Stomach smooth muscle (tissue), 2 donors: ENCODE results near the gene KDELR3.

Source experiments
- H3K27ac ChIP-seq: one replicate; pipeline ENCODE4 v1.7.0; 2013; ENCODE audit warnings: mild to moderate bottlenecking, low read length, inconsistent platforms
- H3K27me3 ChIP-seq, 2 donors: one replicate each; pipeline ENCODE4 v1.7.0; 2013; ENCODE audit warnings: low read length in 2 of 2; ENCODE audit not compliant: insufficient read depth in 2 of 2, control insufficient read depth in 1 of 2
- H3K36me3 ChIP-seq, 2 donors: one replicate each; pipeline ENCODE4 v1.7.0; 2013; ENCODE audit warnings: low read length in 2 of 2; ENCODE audit not compliant: control insufficient read depth in 2 of 2, insufficient read depth in 2 of 2
- H3K4me1 ChIP-seq: one replicate; pipeline ENCODE4 v1.7.0; 2013; ENCODE audit warnings: low read length; ENCODE audit not compliant: control insufficient read depth, insufficient read depth
- H3K4me3 ChIP-seq, 2 donors: one replicate each; pipeline ENCODE4 v1.7.0; 2013; ENCODE audit warnings: low read length in 2 of 2
- H3K9ac ChIP-seq, 2 donors: one replicate each; pipeline ENCODE4 v1.7.0; 2013; ENCODE audit warnings: low read length in 2 of 2, mild to moderate bottlenecking in 1 of 2
- H3K9me3 ChIP-seq, 2 donors: one replicate each; pipeline ENCODE4 v1.7.0; 2013; ENCODE audit warnings: low read length in 2 of 2; ENCODE audit not compliant: control insufficient read depth in 2 of 2
- donor health status: healthy.
- donor health status: Pancreatic carcinoma.

KDELR3 gene

GRCh38 chr22:38451404-38451803 lies 16.5 kb upstream of the KDELR3 start:
- Histone ChIP-seq H3K27me3 (peaks cover 35 to 53% of the 10 kb centered on the region in 2 donors), H3K4me1 (peaks cover 22% of the 10 kb centered on the region), H3K27ac (no peak overlapping the region), H3K36me3 (no peaks in the 10 kb centered on the region), H3K9ac (no peak overlapping the region), H3K4me3 (no peak overlapping the region), H3K9me3 (no peaks in the 10 kb centered on the region)

GRCh38 chr22:38451864-38452263 lies 16.0 kb upstream of the KDELR3 start:
- Histone ChIP-seq H3K27ac (no peak overlapping the region), H3K9ac (no peak overlapping the region), H3K27me3 (peaks cover 35 to 56% of the 10 kb centered on the region in 2 donors), H3K4me3 (no peak overlapping the region), H3K4me1 (peaks cover 22% of the 10 kb centered on the region), H3K9me3 (no peaks in the 10 kb centered on the region), H3K36me3 (no peaks in the 10 kb centered on the region)

DNA sequence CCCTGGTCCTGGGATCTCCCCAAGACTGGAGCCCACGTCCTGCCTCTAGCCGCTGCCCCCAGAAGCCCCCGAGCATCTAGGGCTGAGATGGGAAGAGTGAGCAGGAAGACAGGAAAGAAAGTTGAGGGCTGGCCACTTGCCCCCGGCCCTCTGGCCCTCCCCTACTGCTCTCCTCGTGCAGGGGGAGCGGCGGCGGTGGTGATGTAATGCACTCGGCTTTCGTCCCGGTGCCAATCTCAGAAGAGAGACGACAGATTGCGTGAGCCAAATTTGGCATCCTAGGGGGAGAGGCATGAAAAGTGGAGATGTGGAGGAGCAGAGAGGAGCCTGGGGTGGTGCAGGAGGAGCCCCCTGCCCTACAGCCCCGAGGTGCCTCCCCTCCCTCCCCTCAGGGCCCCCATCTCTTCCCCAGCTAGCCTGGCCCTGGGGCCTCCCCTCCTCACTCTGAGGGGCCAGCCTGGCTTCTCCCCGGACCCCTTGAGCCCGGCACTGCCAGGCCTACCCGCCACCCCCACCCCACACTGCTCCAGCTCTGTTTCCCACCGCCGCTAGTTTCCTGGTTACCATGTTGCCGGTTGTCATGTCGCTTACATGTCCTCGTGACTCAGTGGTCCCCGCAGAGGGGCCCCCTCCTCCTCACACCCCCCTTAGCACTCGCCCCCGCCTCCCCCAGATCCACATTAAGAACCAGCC lies 15.4 kb upstream of the KDELR3 start:
- no peak overlapping the region for H3K9ac ChIP-seq
- H3K4me1 ChIP-seq, result peaks cover 22% of the 10 kb centered on the region
- H3K27ac ChIP-seq, result no peak overlapping the region
- H3K9me3 ChIP-seq, result no peaks in the 10 kb centered on the region
- peaks cover 35 to 61% of the 10 kb centered on the region in 2 donors for H3K27me3 ChIP-seq
- no peak overlapping the region for H3K4me3 ChIP-seq
- H3K36me3 ChIP-seq, result no peaks in the 10 kb centered on the region

GRCh38 chr22:38453066-38453672 lies 14.7 kb upstream of the KDELR3 start:
- no peak overlapping the region for H3K9ac ChIP-seq
- H3K4me3 ChIP-seq, result no peak overlapping the region
- no peaks in the 10 kb centered on the region for H3K9me3 ChIP-seq
- H3K4me1 ChIP-seq, result peaks cover 22% of the 10 kb centered on the region
- H3K36me3 ChIP-seq, result no peaks in the 10 kb centered on the region
- H3K27me3 ChIP-seq, result peaks cover 35 to 62% of the 10 kb centered on the region in 2 donors
- H3K27ac ChIP-seq, result no peak overlapping the region

GRCh38 chr22:38453996-38454352 lies 13.9 kb upstream of the KDELR3 start:
- H3K27ac ChIP-seq, result no peak overlapping the region
- no peaks in the 10 kb centered on the region for H3K36me3 ChIP-seq
- H3K4me1 ChIP-seq, result peaks cover 22% of the 10 kb centered on the region
- peaks cover 35 to 65% of the 10 kb centered on the region in 2 donors for H3K27me3 ChIP-seq
- H3K9ac ChIP-seq, result no peak overlapping the region
- no peak overlapping the region for H3K4me3 ChIP-seq
- H3K9me3 ChIP-seq, result no peaks in the 10 kb centered on the region

DNA sequence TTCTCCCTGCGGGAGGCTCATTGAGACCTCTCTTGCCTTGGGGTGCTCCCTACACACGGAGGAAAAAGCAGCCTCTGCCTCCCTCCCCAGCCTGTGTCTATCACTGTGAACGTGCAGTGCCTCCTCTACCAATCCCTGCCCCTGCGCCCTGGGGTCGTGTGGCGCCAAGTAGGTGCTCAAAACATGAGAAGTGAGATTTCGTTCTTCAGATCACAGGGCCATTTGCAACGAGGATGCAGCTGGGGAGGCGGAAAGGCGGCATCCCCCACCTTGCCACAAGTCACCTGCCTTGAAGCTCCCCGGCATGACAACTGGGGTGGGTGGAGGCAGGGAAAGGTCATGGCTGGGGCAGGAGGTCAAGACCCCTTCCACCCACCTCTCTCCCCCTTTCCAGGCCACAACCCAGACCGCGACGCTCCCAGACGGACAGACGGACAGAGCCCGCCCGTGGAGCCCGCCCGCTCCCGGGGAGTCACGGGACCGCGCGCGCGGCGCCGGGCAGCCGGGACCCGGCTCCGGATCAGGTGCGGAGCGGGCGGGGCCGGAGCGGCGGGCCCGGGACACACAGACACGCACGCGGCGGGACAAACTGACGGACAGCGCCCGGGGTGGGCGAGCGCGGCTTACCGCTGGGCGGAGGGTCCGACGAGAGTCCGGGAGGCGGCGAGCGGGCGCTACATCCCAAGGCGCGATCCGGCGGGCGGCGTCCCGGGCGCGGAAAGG lies 13.4 kb upstream of the KDELR3 start:
- Histone ChIP-seq H3K27me3 (peaks cover 35 to 62% of the 10 kb centered on the region in 2 donors), H3K27ac (no peak overlapping the region), H3K4me3 (peak overlapping the region; percentile 25 to 59), H3K9me3 (no peaks in the 10 kb centered on the region), H3K9ac (no peak overlapping the region), H3K36me3 (no peaks in the 10 kb centered on the region), H3K4me1 (peaks cover 22% of the 10 kb centered on the region)

GRCh38 chr22:38455076-38455529 lies 12.8 kb upstream of the KDELR3 start, which contains the start of gene KCNJ4:
KCNJ4 (minus strand) TSS chr22:38455199; CDS start chr22:38428132, 27,067 bp downstream.
- Histone ChIP-seq H3K27ac (no peak within 1 kb of the TSS), H3K4me1 (peaks cover 22% of the 10 kb centered on the region), H3K36me3 (no peaks in the 10 kb centered on the region), H3K9ac (no peak within 1 kb of the TSS), H3K9me3 (no peaks in the 10 kb centered on the region), H3K27me3 (peaks cover 35 to 59% of the 10 kb centered on the region in 2 donors), H3K4me3 (peak within 1 kb of the TSS; percentile 25 to 59)

DNA sequence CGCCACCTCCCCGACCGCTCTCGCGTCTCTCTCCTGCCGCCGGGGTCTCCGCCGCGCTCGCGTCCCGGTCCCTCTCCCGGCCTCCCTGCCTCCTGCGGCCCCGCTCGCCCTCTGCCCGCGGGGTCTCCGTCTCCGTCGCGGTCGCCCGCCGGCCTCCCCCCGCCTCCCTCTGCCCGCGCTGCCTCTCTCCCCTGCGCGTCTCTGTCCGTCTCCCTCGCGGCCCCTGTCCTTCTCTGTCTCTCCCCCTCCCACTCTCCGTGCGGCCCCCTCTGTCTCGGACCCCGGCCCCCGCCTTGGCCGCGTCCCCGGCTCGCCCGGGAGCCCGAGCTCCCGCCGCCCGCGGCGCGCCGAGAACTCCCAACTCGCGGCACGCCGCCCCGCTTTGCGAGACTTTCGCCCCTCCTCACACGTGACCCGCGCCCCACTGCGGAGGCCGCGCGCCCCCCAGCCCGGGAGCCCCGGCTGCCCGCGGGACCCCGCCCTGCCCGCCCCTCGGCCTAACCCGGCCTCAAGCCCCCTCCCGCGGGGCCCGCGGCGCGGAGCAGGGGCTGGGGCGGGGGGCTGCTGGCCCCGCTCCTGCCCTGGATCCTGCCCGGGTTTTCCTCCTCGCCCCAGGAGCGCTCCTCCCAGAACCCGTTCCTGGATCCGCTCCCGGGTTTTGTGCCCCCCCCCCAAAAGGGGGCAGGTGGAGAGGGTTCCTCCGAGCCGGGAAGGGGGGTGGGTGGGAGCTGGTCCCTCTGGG lies 12.2 kb upstream of the KDELR3 start:
- Histone ChIP-seq H3K9ac (no peak overlapping the region), H3K9me3 (no peaks in the 10 kb centered on the region), H3K27me3 (peaks cover 31 to 57% of the 10 kb centered on the region in 2 donors), H3K36me3 (no peaks in the 10 kb centered on the region), H3K4me3 (peak overlapping the region in 1 of 2 donors; percentile 54), H3K27ac (no peak overlapping the region), H3K4me1 (peaks cover 22% of the 10 kb centered on the region)

- no peaks in the 10 kb centered on the region for H3K9me3 ChIP-seq
- H3K9ac ChIP-seq, result no peak overlapping the region
- no peaks in the 10 kb centered on the region for H3K36me3 ChIP-seq
- peaks cover 31 to 55% of the 10 kb centered on the region in 2 donors for H3K27me3 ChIP-seq
- no peak overlapping the region for H3K27ac ChIP-seq
- H3K4me3 ChIP-seq, result no peak overlapping the region
- peaks cover 25% of the 10 kb centered on the region for H3K4me1 ChIP-seq
Observed at GRCh38 chr22:38456272-38456835, 11.5 kb upstream of the KDELR3 start.
